ENCODE measurements around the gene ALKBH2. TPM values are rescaled to one million over a fixed set of nuclear protein-coding genes. Genes with fewer than 3 reads are reported as not detected.
A peak's percentile ranks its signal among the peaks of the same experiment; 100 is the strongest.

The ALKBH2 gene
- total RNA-seq, 1 donor from 2014 or later, result 34.9 TPM

GRCh38 chr12:109124878-109125648 is 31.8 kb upstream of the ALKBH2 start:
- Mint-ChIP-seq H3K27ac (no peak overlapping the region), H3K4me3 (ENCODE audit: low read depth) (no peak overlapping the region), H3K27me3 (ENCODE audit: low read depth) (no peaks in the 10 kb centered on the region), H3K36me3 (ENCODE audit: low read depth) (no peaks in the 10 kb centered on the region), H3K4me1 (ENCODE audit: low read depth) (no peaks in the 10 kb centered on the region), H3K9me3 (no peaks in the 10 kb centered on the region)
- no peak for DNase-seq (ENCODE audit: low spot score)
- intact Hi-C loops (cut with micrococcal nuclease), result no loop called here

- Mint-ChIP-seq H3K4me1 (ENCODE audit: low read depth) (no peaks in the 10 kb centered on the region), H3K27ac (no peak overlapping the region), H3K4me3 (ENCODE audit: low read depth) (no peak overlapping the region), H3K36me3 (ENCODE audit: low read depth) (no peaks in the 10 kb centered on the region), H3K27me3 (ENCODE audit: low read depth) (no peaks in the 10 kb centered on the region), H3K9me3 (no peaks in the 10 kb centered on the region)
- DNase-seq (ENCODE audit: low spot score), result no peak
- intact Hi-C loops (cut with micrococcal nuclease), result no loop called here
These were observed 28.1 kb upstream of the ALKBH2 start for GRCh38 chr12:109121346-109121880.

GRCh38 chr12:109120557-109120956 is 27.3 kb upstream of the ALKBH2 start:
- H3K9me3 Mint-ChIP-seq, result no peaks in the 10 kb centered on the region
- H3K36me3 Mint-ChIP-seq (ENCODE audit: low read depth), result no peaks in the 10 kb centered on the region
- H3K27ac Mint-ChIP-seq, result no peak overlapping the region
- H3K4me3 Mint-ChIP-seq (ENCODE audit: low read depth), result no peak overlapping the region
- H3K27me3 Mint-ChIP-seq (ENCODE audit: low read depth), result no peaks in the 10 kb centered on the region
- intact Hi-C loops (cut with micrococcal nuclease), result no loop called here
- DNase-seq (ENCODE audit: low spot score), result no peak
- peaks cover 3% of the 10 kb centered on the region for H3K4me1 Mint-ChIP-seq (ENCODE audit: low read depth)

GRCh38 chr12:109120095-109120494 is 26.8 kb upstream of the ALKBH2 start:
- H3K4me1 Mint-ChIP-seq (ENCODE audit: low read depth), result peaks cover 3% of the 10 kb centered on the region
- H3K4me3 Mint-ChIP-seq (ENCODE audit: low read depth), result no peak overlapping the region
- H3K36me3 Mint-ChIP-seq (ENCODE audit: low read depth), result no peaks in the 10 kb centered on the region
- H3K27me3 Mint-ChIP-seq (ENCODE audit: low read depth), result no peaks in the 10 kb centered on the region
- intact Hi-C loops (cut with micrococcal nuclease), result no loop called here
- H3K9me3 Mint-ChIP-seq, result no peaks in the 10 kb centered on the region
- DNase-seq (ENCODE audit: low spot score), result no peak
- H3K27ac Mint-ChIP-seq, result no peak overlapping the region

GRCh38 chr12:109116611-109116949 is 23.3 kb upstream of the ALKBH2 start:
- intact Hi-C loops (cut with micrococcal nuclease), result no loop called here
- no peak for DNase-seq (ENCODE audit: low spot score)
- no peak overlapping the region for H3K4me3 Mint-ChIP-seq (ENCODE audit: low read depth)
- H3K36me3 Mint-ChIP-seq (ENCODE audit: low read depth), result no peaks in the 10 kb centered on the region
- no peak overlapping the region for H3K27ac Mint-ChIP-seq
- H3K27me3 Mint-ChIP-seq (ENCODE audit: low read depth), result no peaks in the 10 kb centered on the region
- H3K9me3 Mint-ChIP-seq, result no peaks in the 10 kb centered on the region
- H3K4me1 Mint-ChIP-seq (ENCODE audit: low read depth), result peaks cover 5% of the 10 kb centered on the region

GRCh38 chr12:109115758-109116610 is 22.7 kb upstream of the ALKBH2 start, which contains the start of gene ACACB:
Gene ACACB (plus strand): TSS chr12:109116587. CDS start chr12:109139406, 22,819 bp downstream.
- Mint-ChIP-seq H3K4me3 (ENCODE audit: low read depth) (no peak within 1 kb of the TSS), H3K27me3 (ENCODE audit: low read depth) (no peaks in the 10 kb centered on the region), H3K4me1 (ENCODE audit: low read depth) (peaks cover 6% of the 10 kb centered on the region), H3K9me3 (no peaks in the 10 kb centered on the region), H3K27ac (no peak within 1 kb of the TSS), H3K36me3 (ENCODE audit: low read depth) (no peaks in the 10 kb centered on the region)
- no peak for DNase-seq (ENCODE audit: low spot score)
- intact Hi-C loops (cut with micrococcal nuclease), result no loop called here

GRCh38 chr12:109115404-109115757 is 22.1 kb upstream of the ALKBH2 start:
- H3K4me1 Mint-ChIP-seq (ENCODE audit: low read depth), result peaks cover 9% of the 10 kb centered on the region
- H3K36me3 Mint-ChIP-seq (ENCODE audit: low read depth), result peaks cover 5% of the 10 kb centered on the region
- H3K27ac Mint-ChIP-seq, result no peak overlapping the region
- no peak for DNase-seq (ENCODE audit: low spot score)
- no peak overlapping the region for H3K4me3 Mint-ChIP-seq (ENCODE audit: low read depth)
- intact Hi-C loops (cut with micrococcal nuclease), result no loop called here
- no peaks in the 10 kb centered on the region for H3K9me3 Mint-ChIP-seq
- H3K27me3 Mint-ChIP-seq (ENCODE audit: low read depth), result no peaks in the 10 kb centered on the region

GRCh38 chr12:109114644-109115043 is 21.4 kb upstream of the ALKBH2 start:
- Mint-ChIP-seq H3K4me1 (ENCODE audit: low read depth) (peaks cover 13% of the 10 kb centered on the region), H3K36me3 (ENCODE audit: low read depth) (peaks cover 10% of the 10 kb centered on the region), H3K27ac (no peak overlapping the region), H3K27me3 (ENCODE audit: low read depth) (no peaks in the 10 kb centered on the region), H3K9me3 (no peaks in the 10 kb centered on the region), H3K4me3 (ENCODE audit: low read depth) (no peak overlapping the region)
- intact Hi-C loops (cut with micrococcal nuclease), result loop anchor here (5.0 kb wide), 1 partner anchor 278 kb away; no protein-coding TSS in a partner anchor
- no peak for DNase-seq (ENCODE audit: low spot score)

GRCh38 chr12:109113661-109114321 is 20.5 kb upstream of the ALKBH2 start:
- no peak overlapping the region for H3K27ac Mint-ChIP-seq
- H3K27me3 Mint-ChIP-seq (ENCODE audit: low read depth), result no peaks in the 10 kb centered on the region
- DNase-seq (ENCODE audit: low spot score), result no peak
- peaks cover 16% of the 10 kb centered on the region for H3K36me3 Mint-ChIP-seq (ENCODE audit: low read depth)
- intact Hi-C loops (cut with micrococcal nuclease), result loop anchor here (5.0 kb wide), 1 partner anchor 279 kb away; no protein-coding TSS in a partner anchor
- no peaks in the 10 kb centered on the region for H3K9me3 Mint-ChIP-seq
- H3K4me1 Mint-ChIP-seq (ENCODE audit: low read depth), result peaks cover 13% of the 10 kb centered on the region
- no peak overlapping the region for H3K4me3 Mint-ChIP-seq (ENCODE audit: low read depth)

GRCh38 chr12:109112720-109113465 is 19.6 kb upstream of the ALKBH2 start:
- intact Hi-C loops (cut with micrococcal nuclease), result loop anchor here (5.0 kb wide), 1 partner anchor 279 kb away; no protein-coding TSS in a partner anchor
- Mint-ChIP-seq H3K4me3 (ENCODE audit: low read depth) (no peak overlapping the region), H3K27me3 (ENCODE audit: low read depth) (no peaks in the 10 kb centered on the region), H3K4me1 (ENCODE audit: low read depth) (peaks cover 13% of the 10 kb centered on the region), H3K9me3 (no peaks in the 10 kb centered on the region), H3K36me3 (ENCODE audit: low read depth) (peaks cover 18% of the 10 kb centered on the region), H3K27ac (no peak overlapping the region)
- no peak for DNase-seq (ENCODE audit: low spot score)

GRCh38 chr12:109110988-109111495 is 17.8 kb upstream of the ALKBH2 start:
- peak overlapping the region; percentile 52 for H3K27ac Mint-ChIP-seq

More at GRCh38 chr12:109110988-109111495, 17.8 kb upstream of the ALKBH2 start:
- DNase-seq (ENCODE audit: low spot score), result peak; percentile 50
- Mint-ChIP-seq H3K36me3 (ENCODE audit: low read depth) (peaks cover 25% of the 10 kb centered on the region), H3K4me3 (ENCODE audit: low read depth) (peak overlapping the region; percentile 68), H3K27me3 (ENCODE audit: low read depth) (no peaks in the 10 kb centered on the region), H3K4me1 (ENCODE audit: low read depth) (peaks cover 13% of the 10 kb centered on the region), H3K9me3 (no peaks in the 10 kb centered on the region)
- intact Hi-C loops (cut with micrococcal nuclease), result loop anchor here (5.0 kb wide), 1 partner anchor 281 kb away; no protein-coding TSS in a partner anchor
